Effector memory CD4-positive, alpha-beta T cell (primary cell): ENCODE results near the gene PTPN20.

Experiments used
- DNase-seq, 3 donors: peaks; one replicate each; pipeline ENCODE4 v3.0.0-alpha.2; 2020
- H3K27ac ChIP-seq: 2 replicates; pipeline ENCODE4 v1.7.0; 2013; ENCODE audit warnings: mild to moderate bottlenecking, low read length, moderate library complexity; ENCODE audit not compliant: insufficient read depth, poor library complexity, severe bottlenecking
- H3K27me3 ChIP-seq: replicated peaks from 2 replicates; pipeline ENCODE4 v1.7.0; 2013; ENCODE audit warnings: mild to moderate bottlenecking, low read length; ENCODE audit not compliant: insufficient read depth, control insufficient read depth, poor library complexity, severe bottlenecking
- H3K36me3 ChIP-seq: 2 replicates; pipeline ENCODE4 v1.7.0; 2013; ENCODE audit warnings: mild to moderate bottlenecking, low read length, moderate library complexity; ENCODE audit not compliant: control insufficient read depth, insufficient read depth
- H3K4me1 ChIP-seq: 2 replicates; pipeline ENCODE4 v1.7.0; 2013; ENCODE audit warnings: low read length, mild to moderate bottlenecking; ENCODE audit not compliant: control insufficient read depth, insufficient read depth, poor library complexity, severe bottlenecking
- H3K4me3 ChIP-seq: 2 replicates; pipeline ENCODE4 v1.7.0; 2013; ENCODE audit warnings: low read length, low read depth, mild to moderate bottlenecking; ENCODE audit not compliant: insufficient read depth, poor library complexity, severe bottlenecking
- H3K9me3 ChIP-seq: 2 replicates; pipeline ENCODE4 v1.7.0; 2013; ENCODE audit warnings: mild to moderate bottlenecking, low read length, moderate library complexity; ENCODE audit not compliant: control insufficient read depth

PTPN20 gene

GRCh38 chr10:47033541-47034270, 122.5 kb downstream of the PTPN20 start:
- H3K4me3 ChIP-seq, result no peak overlapping the region
- DNase-seq, result no peak
- H3K4me1 ChIP-seq, result no peaks in the 10 kb centered on the region
- no peaks in the 10 kb centered on the region for H3K9me3 ChIP-seq
- no peaks in the 10 kb centered on the region for H3K36me3 ChIP-seq
- H3K27me3 ChIP-seq, result no peaks in the 10 kb centered on the region
- H3K27ac ChIP-seq, result no peak overlapping the region

GRCh38 chr10:47034441-47035051, 123.3 kb downstream of the PTPN20 start:
- H3K27ac ChIP-seq, result no peak overlapping the region
- no peaks in the 10 kb centered on the region for H3K9me3 ChIP-seq
- H3K4me3 ChIP-seq, result no peak overlapping the region
- H3K36me3 ChIP-seq, result no peaks in the 10 kb centered on the region
- no peaks in the 10 kb centered on the region for H3K4me1 ChIP-seq
- DNase-seq, result no peak
- H3K27me3 ChIP-seq, result no peaks in the 10 kb centered on the region

GRCh38 chr10:47035171-47035818, 124.1 kb downstream of the PTPN20 start:
- Histone ChIP-seq H3K27me3 (no peaks in the 10 kb centered on the region), H3K4me3 (no peak overlapping the region), H3K9me3 (no peaks in the 10 kb centered on the region), H3K36me3 (no peaks in the 10 kb centered on the region), H3K4me1 (no peaks in the 10 kb centered on the region), H3K27ac (no peak overlapping the region)
- no peak for DNase-seq

GRCh38 chr10:47035819-47036337, 124.7 kb downstream of the PTPN20 start:
- DNase-seq, result no peak
- no peaks in the 10 kb centered on the region for H3K4me1 ChIP-seq
- H3K4me3 ChIP-seq, result no peak overlapping the region
- no peaks in the 10 kb centered on the region for H3K36me3 ChIP-seq
- no peaks in the 10 kb centered on the region for H3K27me3 ChIP-seq
- H3K9me3 ChIP-seq, result no peaks in the 10 kb centered on the region
- H3K27ac ChIP-seq, result no peak overlapping the region

GRCh38 chr10:47036771-47037170, 125.5 kb downstream of the PTPN20 start:
- Histone ChIP-seq H3K4me3 (no peak overlapping the region), H3K4me1 (no peaks in the 10 kb centered on the region), H3K9me3 (no peaks in the 10 kb centered on the region), H3K36me3 (no peaks in the 10 kb centered on the region), H3K27ac (no peak overlapping the region), H3K27me3 (no peaks in the 10 kb centered on the region)
- no peak for DNase-seq

GRCh38 chr10:47037654-47038425, 126.6 kb downstream of the PTPN20 start:
- Histone ChIP-seq H3K36me3 (no peaks in the 10 kb centered on the region), H3K27ac (no peak overlapping the region), H3K27me3 (no peaks in the 10 kb centered on the region), H3K9me3 (no peaks in the 10 kb centered on the region), H3K4me3 (no peak overlapping the region), H3K4me1 (no peaks in the 10 kb centered on the region)
- DNase-seq, result no peak

- DNase-seq, result no peak
- Histone ChIP-seq H3K36me3 (no peaks in the 10 kb centered on the region), H3K9me3 (no peaks in the 10 kb centered on the region), H3K27me3 (no peaks in the 10 kb centered on the region), H3K27ac (no peak overlapping the region), H3K4me3 (no peak overlapping the region), H3K4me1 (no peaks in the 10 kb centered on the region)
Measured at GRCh38 chr10:47038881-47039561, 127.8 kb downstream of the PTPN20 start.

- DNase-seq, result no peak
- no peak overlapping the region for H3K4me3 ChIP-seq
- no peaks in the 10 kb centered on the region for H3K27me3 ChIP-seq
- H3K4me1 ChIP-seq, result no peaks in the 10 kb centered on the region
- H3K27ac ChIP-seq, result no peak overlapping the region
- no peaks in the 10 kb centered on the region for H3K36me3 ChIP-seq
- no peaks in the 10 kb centered on the region for H3K9me3 ChIP-seq
Measured at GRCh38 chr10:47039562-47039913, 128.3 kb downstream of the PTPN20 start.

- H3K9me3 ChIP-seq, result no peaks in the 10 kb centered on the region
- no peaks in the 10 kb centered on the region for H3K27me3 ChIP-seq
- H3K4me3 ChIP-seq, result no peak overlapping the region
- no peak overlapping the region for H3K27ac ChIP-seq
- no peaks in the 10 kb centered on the region for H3K36me3 ChIP-seq
- no peak for DNase-seq
- H3K4me1 ChIP-seq, result no peaks in the 10 kb centered on the region
Measured at GRCh38 chr10:47040041-47040491, 128.8 kb downstream of the PTPN20 start.
